HG02642 (cell line): ENCODE measurements around the gene PBX4.

Experiments used
- ATAC-seq: cut with Tn5 transposase; IDR thresholded peaks from one replicate; pipeline ENCODE4 v1.9.1; 2021; ENCODE audit warnings: mild to moderate bottlenecking; ENCODE audit not compliant: unreplicated experiment, poor library complexity

PBX4 gene

DNA sequence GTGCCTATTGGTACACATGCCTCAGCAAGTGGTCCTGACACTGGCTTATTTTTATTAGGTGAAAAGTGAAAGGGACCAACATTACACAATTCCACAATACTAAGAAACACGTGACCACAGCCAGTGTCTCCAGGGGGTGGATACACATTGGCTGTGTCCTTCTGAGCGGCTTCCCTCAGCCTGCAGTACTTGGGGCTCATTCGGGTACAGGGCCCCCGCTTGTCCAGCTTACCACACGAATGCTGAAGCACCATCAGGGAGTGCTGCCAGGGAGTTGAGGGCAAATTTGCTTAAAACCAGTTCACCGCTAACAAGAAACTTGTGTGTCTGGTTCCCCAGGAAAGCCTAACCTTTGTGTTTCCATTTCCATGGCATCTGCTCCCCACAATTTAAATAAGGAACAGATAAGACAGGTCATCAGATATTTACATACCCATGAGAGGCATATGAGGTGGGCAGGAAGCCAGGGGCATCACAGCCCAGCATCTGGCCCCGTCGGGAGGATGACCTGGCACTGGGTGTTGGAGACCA is 23.3 kb downstream of the PBX4 start:
- no peak for ATAC-seq

DNA sequence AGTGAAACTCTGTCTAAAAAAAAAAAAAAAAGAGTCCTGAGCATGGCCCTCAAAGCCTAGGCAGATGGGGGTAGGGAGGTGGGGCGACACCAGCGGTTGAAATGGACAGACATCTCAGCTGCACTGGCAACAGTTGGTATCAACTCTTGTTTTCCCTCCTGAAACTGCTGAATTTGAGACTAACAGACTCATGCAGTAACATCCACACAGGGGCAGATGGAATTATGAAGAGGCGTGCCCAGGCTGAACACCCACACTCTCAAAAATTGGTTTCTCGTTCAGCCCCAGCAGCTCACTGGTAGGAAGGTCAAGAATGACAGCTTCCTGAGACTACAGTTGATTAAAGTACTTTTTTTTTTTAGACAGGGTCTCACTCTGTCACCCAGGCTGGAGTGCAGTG is 24.1 kb downstream of the PBX4 start:
- no peak for ATAC-seq

DNA sequence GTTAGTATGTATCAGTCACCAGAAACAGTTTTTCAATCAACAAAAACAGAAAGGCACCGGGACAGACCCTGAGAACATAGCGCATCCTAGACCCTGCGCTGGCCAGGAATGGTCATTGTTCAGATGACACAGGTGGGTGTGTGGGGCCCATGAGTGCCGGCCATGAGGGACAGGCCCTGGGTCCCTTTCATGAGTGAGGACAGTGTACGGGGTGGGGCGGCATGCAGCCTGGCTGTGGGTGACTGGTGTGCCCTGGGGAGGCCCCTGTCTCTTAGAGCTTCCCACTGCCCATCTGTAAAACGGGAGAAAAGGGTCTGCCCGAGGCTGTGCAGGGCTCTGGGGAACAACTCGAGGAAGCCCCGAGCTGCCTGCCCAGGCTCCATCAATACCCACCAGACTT is 25.8 kb downstream of the PBX4 start:
- ATAC-seq: no peak

DNA sequence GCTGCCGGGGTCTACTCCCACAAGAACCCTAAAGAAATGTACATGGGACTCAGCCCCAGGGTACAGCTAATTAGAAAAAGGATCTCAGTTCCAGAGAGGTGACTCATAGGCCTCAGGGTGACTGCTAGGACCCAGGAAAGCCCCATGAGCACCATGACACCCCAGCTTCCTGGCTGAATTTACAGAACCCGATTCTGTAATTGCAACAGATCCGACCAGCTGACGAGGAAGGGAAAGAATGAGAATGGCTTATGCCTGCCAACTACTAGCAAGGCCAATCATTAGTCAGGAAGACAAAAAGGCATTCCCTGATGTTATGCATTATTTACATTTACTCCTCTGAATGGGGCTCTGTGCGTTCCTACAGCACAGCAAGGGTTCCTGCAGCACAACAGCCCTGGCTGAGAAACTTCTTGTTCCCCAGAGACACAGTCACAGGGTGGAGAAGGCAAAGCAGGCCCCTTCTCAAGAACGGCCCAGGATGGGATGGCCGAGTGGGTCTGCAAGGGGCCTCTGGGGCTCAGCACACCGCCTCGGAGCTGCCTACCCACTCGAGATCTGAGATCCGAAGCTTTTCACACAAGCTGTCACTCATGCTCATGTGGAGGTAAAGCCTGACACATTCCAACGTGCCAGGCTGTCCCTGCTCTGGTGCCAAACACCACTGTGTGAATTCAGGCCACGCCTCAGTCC is 27.2 kb downstream of the PBX4 start:
- peak; percentile 51 for ATAC-seq

DNA sequence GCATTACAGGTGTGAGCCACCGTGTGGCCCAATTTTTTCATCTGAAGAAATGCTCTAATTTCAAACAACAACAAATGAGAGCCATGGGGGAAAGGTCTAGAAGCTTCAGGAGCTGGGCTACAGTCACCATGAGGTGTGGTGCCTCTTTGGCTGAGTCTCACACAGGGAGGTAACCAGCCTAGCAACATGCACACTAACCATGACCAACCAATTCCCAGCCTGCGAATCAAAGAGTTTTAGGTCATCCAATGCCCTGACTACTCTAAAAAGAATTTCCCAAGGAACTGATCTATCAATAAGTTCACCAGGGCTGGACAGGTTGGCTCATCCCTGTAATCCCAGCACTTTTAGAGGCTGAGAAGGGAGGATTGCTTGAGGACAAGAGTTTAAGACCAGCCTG is 29.9 kb downstream of the PBX4 start:
- no peak for ATAC-seq

DNA sequence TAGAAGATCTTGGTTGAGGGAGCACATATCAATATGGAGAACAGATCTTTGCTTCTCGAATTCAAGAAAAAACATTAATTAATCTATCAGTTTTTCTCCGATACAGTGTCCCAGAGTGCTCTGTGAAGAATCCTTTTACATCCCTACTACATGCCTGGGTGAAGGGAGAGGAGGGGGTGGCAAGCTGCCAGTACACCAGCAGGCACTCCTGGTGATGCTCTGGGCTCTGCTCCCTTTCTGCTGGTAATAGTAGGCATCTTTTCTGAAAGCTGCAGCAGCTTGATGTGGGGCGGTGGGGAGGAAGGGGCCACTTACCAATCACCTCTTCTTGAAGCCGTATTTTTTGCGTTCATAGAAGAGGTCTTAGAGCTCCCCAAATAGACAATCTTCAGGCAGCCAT is 30.7 kb downstream of the PBX4 start:
- ATAC-seq: no peak

DNA sequence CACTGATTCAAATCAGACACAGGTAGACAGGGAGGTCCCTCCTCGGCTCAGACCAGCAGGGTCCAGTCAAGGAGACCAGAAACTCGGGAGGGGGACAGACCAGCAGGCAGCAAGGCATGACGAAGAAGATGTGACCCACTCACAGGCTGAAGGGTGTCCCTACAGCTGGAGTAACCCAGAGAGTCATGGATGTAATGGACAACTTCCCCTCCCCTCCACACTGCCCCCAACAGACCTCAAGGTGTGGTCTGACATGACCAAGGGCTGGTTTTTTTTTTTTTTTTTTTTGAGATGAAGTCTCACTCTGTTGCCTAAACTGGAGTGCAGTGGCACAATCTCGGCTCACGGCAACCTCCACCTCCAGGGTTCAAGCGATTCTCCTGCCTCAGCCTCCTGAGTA is 34.1 kb downstream of the PBX4 start:
- ATAC-seq: no peak

DNA sequence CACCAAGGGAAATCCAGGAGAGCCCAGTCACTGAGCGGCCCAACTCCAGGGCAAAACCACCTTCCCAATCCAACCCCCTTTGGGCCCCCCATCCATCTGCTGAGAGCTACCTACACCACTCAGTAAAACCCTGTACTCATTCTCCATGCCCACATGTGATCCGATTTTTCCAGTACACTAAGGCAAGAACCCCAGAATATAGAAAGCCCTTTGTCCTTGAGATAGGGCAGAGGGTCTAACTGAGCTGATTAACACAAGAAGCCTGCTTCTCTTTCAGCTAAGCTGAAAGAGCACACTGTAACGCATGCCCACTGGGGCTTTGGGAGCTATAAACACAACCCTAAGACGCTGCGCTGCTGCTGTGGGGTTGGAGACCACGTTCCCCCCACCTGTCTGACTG is 36.0 kb downstream of the PBX4 start:
- ATAC-seq: no peak

DNA sequence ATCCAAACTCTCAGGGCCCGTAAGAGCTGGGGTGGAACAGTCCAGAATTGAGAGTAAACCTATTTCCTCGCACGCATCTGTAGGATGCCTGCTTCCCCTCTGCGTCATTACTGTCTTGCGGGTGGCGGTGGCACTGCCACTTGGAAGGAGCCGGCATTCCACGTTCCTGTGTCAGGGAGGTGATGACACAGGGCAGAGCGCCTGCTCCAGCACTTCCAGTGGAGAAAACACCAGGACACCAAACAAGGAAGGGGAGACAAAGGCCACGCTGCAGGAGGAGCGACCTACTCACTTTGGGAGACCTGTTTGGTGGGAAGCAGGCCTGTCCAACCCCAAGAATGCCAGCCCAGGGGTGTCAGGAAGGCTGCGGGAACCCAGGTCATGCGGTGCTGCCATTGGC is 37.1 kb downstream of the PBX4 start:
- no peak for ATAC-seq

DNA sequence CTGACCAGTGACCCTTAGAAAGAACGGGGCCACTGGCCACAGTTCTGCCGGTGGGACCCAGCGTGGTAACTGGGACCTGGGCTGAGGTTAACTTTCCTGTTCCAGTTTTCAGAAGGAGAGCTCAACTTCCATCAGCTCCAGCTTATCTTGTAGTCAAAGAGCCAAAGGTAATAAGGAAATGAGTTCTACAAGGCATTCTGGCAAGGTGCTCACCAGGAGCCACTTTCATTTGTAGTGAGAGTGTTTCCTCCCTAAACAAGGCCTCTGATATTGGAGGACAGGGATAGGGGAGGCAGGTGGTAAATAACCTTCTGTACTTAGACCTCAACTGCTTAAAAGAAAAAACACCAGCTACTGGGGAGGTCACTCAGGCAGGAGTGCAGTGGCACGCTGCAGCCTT is 38.1 kb downstream of the PBX4 start:
- ATAC-seq: no peak

DNA sequence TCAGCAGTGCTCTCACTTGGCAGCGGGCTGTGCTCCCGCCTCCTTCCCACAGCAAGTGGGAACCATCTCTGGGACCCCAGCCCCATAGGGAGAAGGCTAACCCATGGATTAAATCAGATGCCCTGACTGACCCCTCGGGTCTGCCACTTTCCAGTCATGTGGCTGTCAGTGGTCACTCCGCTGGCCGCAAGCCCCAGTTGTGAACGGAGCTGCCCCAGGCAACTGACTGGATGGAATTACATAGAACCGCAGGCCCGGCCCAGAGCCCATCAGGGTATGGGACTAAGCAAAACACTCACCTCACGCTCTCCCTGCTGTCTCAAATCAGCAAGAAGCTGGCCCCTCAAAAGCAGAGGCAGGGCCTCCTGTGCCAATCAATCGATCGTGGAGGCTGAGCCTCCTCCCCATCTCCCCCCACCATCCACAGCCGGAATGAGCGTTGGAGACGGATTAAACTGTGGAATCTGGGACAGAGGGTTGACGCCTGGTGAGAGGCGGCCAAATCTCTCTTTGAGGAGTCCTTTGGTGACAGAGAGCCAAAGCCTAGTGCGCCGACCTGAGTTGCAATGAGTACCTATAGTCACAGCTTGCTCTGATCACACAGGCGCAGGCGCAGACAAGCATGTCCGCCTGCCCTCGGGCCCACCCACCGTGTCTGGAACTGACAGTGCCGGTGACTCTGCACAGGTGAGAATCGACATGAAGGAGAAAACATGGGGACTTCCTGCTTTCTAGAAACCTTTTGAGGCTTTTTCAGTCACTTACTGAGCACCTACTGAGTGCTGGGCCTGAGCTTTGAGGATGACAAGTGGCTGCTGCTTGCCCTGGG is 38.7 kb downstream of the PBX4 start:
- no peak for ATAC-seq

DNA sequence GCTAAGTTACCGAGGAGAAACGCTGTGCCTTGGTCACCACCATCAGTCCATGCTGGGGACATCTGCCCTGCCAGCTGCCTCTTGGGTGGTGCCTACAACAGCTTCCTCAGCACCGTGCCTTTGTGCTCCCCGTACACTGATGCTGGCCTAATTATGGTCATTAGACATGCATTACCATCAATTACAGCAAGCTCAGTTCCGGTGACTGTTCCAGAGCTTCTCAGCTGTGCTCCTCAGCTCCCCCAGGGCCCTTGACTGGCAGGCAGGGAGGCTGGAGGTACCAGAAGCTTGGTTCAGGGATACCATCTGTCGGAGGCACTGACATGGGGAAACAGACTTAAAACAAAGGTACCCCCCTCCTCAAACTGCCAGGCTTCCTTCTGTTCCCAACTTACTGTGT is 40.2 kb downstream of the PBX4 start:
- ATAC-seq: no peak

DNA sequence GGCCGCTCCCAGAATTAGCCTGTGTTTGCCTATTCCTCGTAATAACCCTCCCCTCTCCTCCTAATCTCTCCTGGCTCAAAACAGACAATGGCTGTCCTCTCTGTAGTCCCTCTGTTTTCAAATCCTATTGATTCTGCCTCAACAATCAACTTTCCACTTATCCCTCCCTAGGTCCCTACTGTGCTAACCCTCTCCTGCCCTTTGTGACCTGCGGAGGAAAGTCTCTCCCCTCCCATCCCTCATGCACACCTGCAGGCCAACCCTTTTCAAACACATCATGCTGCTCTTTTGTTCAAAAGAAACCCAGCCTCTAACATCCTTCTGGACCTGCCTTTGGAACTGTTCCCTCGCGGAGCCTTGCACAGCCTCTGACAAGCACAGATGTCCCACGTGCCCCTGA is 43.1 kb downstream of the PBX4 start:
- ATAC-seq: no peak

DNA sequence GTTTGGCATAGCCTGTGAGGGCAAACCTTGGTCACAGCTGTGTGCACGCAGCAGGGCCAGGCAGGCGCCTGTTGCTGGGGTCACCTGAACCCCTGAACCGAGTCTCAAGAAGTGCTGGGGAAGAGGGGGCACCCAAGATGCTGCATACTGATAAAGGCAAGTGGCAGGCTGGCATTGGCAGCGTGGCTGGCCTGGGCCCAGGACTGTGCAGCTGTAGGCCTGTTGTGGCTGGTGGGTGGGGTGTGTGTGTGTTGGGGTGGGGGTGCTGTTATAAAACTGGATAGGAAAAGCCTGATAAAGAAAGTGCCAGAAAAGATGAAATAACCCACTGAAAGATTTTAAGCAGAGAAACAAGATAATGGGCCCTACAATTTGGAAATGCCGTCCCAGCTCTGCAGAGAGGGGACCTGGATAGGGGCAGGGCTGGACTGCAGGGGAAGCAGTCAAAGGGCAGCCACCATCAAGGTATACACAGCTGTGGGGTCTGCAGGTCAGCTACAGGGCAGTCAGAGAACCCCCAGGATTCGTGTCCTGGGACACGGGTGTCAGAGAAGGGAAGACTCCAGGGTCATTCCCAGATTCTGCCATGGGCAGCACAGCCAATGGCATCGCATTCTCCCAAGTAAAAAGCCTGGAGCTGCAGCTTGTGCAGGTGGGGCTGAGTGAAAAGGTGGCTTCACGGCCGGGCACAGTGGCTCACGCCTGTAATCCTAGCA is 47.3 kb downstream of the PBX4 start:
- no peak for ATAC-seq

DNA sequence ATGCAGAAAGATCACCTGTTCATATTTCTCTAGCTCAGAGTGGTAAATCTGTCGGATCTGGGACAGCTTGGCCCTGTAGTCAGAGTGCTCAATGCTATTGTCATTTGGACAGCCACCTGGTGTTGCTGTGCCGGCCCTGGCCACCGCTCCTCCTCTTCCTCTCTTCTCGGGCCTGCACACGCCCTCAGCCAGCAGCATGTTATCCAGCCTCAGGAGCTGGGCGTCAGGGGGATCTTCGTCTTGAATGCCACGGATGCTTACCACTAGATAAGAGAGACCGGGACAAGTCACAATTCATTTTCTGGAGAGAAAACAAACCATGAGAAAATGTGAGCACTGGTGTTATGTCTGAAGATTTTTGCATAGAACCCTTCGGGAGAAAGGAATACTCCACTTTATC is 47.9 kb downstream of the PBX4 start:
- no peak for ATAC-seq

DNA sequence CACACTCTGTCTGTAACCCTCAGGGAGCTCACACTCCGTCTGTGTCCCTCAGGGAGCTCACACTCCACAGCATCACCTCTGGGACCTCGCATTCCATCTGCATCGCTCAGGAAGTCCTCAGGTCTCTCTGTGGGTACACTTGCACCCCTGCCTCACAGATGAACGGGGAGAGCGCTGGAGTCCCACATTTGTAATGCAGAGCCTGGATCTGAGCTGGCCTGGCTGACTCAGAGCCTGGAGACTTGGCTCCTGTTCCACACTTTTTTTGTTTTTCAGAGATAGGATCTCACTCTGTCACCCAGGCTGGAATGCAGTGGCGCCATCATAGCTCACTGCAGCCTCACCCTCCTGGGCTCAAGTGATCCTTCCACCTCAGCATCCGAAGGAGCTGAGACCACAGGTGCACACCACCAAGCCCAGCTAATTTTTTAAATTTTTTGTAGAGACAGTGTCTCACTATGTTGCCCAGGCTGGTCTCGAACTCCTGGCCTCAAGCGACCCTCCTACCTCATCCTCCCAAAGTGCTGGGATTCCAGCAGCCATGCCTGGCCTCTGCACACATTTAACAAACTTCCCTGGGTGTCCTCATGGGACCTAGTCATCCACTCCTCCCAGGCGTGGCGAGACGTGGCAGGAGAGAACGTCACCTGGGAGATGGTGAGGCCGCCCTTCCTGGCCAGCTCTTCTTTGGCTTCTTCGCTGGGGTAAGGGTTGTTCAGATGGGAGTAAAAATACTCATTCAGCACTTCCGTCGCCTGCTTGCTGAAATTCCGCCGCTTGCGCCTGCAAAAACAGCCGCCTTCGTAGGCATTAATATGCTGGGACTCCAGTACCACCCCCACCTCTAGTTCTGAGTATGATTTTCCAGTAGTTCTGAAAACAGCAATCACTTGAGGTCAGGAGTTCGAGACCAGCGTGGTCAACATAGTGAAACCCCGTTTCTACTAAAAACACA is 49.4 kb downstream of the PBX4 start:
- no peak for ATAC-seq

DNA sequence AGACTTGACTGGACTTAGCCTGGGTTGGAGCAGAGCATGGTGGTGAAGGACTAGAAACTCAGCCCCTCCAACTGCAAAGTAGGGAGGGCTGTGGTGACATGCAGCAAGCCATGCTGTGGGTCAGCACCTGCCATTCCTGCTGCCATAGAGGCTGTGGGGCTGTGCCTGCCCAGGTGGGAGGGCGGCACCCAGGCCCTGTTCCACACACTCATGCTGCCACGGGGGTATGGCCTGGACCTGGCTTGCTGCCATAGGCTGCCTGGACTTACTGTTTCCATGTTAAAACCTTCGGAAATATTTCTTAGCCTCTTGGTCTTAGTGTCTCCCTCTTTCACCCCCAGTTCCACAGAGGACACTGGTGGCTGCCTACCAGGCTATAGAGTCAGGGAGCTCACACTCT is 51.1 kb downstream of the PBX4 start:
- no peak for ATAC-seq

DNA sequence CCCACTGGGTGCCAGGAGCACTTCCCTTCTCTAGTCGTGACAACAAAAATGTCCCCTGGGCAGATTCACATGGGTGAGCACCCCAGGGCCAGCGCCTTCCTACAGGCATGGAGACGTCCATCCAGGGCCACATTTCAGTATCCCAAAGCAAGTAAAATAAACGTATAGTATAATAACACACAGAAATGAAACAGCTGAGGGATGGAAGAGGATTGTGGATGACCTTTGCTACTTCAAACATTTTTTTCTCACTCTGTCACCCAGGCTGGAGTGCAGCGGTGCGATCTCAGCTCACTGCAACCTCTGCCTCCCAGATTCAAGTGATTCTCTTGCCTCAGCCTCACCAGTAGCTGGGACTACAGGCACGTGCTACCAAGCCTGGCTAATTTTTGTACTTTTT is 52.2 kb downstream of the PBX4 start:
- ATAC-seq: no peak

DNA sequence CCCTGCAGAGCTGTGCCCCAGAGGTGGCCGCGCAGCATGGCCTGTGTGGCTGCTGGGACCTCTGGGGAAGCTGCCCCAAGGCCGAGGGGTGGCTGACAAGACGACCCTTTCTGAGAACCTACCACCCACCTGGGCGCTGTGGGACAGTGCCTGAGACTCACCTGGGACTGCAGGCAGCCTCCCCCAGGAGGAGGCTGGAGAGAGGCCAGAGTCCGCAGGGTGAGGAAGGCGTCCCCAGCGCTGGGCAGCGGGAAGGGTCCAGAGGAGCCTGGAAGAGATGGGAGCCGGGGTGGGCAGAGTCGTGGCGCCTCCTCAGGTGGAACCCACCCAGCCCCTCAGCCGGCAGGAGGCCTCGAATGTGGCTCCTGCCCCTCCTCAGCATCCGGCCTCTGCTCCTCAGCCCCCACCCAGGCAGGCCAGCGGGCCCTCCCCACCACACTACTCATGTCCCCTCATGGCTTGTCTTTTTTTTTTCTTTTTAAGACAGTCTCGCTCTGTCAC is 55.1 kb downstream of the PBX4 start:
- ATAC-seq: no peak
